ENCODE data around the gene PCDHA2. TPM values are rescaled to one million over a fixed set of nuclear protein-coding genes. Genes with fewer than 3 reads are reported as not detected.

The PCDHA2 gene
- total RNA-seq, 1 experiment from 2014 or later = 2.4 TPM

DNA sequence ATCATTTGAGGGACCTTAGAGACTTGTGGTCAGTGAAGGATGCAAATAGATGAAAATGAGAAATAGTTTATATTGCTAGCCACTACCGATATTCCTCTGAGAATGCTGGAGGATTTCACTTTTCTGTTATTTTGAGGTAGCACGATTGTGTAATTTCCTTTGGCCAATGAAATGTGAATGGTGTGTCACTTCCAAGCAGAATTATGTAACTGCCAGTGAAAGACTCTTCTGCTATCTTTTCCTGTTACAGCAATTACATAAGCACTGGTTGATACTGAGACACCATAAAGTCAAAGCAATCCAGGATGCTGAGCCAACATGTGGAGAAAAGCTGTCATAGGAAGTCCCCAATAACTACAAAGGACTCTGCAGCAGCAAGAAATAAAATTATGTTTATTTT is 3.6 kb upstream of the PCDHA2 start:
- DNase-seq (ENCODE audit: low spot score) (no peak), ATAC-seq (no peak)
- ChIA-PET CTCF (no interaction called here), POLR2A (no interaction called here)
- peaks cover 19% of the 10 kb centered on the region for H3K36me3 Mint-ChIP-seq
- no peak overlapping the region for H3K27ac Mint-ChIP-seq
- no peak overlapping the region for H3K4me3 Mint-ChIP-seq
- H3K27me3 Mint-ChIP-seq (ENCODE audit: low read depth) = peaks cover 3% of the 10 kb centered on the region; the same call in 1 of the 2 replicates
- peaks cover 7% of the 10 kb centered on the region; the same call in 1 of the 2 replicates for H3K4me1 Mint-ChIP-seq
- TF ChIP-seq, protein P1, sequence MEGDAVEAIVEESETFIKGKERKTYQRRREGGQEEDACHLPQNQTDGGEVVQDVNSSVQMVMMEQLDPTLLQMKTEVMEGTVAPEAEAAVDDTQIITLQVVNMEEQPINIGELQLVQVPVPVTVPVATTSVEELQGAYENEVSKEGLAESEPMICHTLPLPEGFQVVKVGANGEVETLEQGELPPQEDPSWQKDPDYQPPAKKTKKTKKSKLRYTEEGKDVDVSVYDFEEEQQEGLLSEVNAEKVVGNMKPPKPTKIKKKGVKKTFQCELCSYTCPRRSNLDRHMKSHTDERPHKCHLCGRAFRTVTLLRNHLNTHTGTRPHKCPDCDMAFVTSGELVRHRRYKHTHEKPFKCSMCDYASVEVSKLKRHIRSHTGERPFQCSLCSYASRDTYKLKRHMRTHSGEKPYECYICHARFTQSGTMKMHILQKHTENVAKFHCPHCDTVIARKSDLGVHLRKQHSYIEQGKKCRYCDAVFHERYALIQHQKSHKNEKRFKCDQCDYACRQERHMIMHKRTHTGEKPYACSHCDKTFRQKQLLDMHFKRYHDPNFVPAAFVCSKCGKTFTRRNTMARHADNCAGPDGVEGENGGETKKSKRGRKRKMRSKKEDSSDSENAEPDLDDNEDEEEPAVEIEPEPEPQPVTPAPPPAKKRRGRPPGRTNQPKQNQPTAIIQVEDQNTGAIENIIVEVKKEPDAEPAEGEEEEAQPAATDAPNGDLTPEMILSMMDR (IDR thresholded peaks at IDR 0.05) = no peak
- TF ChIP-seq GRHL2 (CRISPR knock-in tag; IDR thresholded peaks at IDR 0.05; ENCODE audit: insufficient replicate concordance, severe bottlenecking) = no peak
- TF ChIP-seq, protein P2, sequence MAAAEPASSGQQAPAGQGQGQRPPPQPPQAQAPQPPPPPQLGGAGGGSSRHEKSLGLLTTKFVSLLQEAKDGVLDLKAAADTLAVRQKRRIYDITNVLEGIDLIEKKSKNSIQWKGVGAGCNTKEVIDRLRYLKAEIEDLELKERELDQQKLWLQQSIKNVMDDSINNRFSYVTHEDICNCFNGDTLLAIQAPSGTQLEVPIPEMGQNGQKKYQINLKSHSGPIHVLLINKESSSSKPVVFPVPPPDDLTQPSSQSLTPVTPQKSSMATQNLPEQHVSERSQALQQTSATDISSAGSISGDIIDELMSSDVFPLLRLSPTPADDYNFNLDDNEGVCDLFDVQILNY (CRISPR knock-in tag; IDR thresholded peaks at IDR 0.05) = no peak
- no peak for TF ChIP-seq FOXJ3 (CRISPR knock-in tag; IDR thresholded peaks at IDR 0.05; ENCODE audit: borderline replicate concordance)
- TF ChIP-seq NFATC4 (CRISPR knock-in tag; IDR thresholded peaks at IDR 0.05) = no peak
- no peak for TF ChIP-seq TEAD1 (CRISPR knock-in tag; IDR thresholded peaks at IDR 0.05)
- no peak for TF ChIP-seq OVOL2 (CRISPR knock-in tag; IDR thresholded peaks at IDR 0.05; ENCODE audit: borderline replicate concordance)
- no peak for TF ChIP-seq CBFB (CRISPR knock-in tag; IDR thresholded peaks at IDR 0.05; ENCODE audit: low read depth)
- TF ChIP-seq NFE2L1 (CRISPR knock-in tag; IDR thresholded peaks at IDR 0.05) = no peak
- no peak for TF ChIP-seq ZNF416 (CRISPR knock-in tag; IDR thresholded peaks at IDR 0.05)
- TF ChIP-seq KAT7 (CRISPR knock-in tag; IDR thresholded peaks at IDR 0.05; ENCODE audit: borderline replicate concordance) = no peak
- no peak for TF ChIP-seq TEAD4 (CRISPR knock-in tag; IDR thresholded peaks at IDR 0.05)
- no peak for TF ChIP-seq PRRX2 (CRISPR knock-in tag; IDR thresholded peaks at IDR 0.05)
- TF ChIP-seq GTF2I (CRISPR knock-in tag; conservative IDR thresholded peaks at IDR 0.05) = no peak
- no peak for TF ChIP-seq SOX15 (CRISPR knock-in tag; IDR thresholded peaks at IDR 0.05)
- no peak for TF ChIP-seq ZNF671 (CRISPR knock-in tag; IDR thresholded peaks at IDR 0.05)
- TF ChIP-seq, protein P3, sequence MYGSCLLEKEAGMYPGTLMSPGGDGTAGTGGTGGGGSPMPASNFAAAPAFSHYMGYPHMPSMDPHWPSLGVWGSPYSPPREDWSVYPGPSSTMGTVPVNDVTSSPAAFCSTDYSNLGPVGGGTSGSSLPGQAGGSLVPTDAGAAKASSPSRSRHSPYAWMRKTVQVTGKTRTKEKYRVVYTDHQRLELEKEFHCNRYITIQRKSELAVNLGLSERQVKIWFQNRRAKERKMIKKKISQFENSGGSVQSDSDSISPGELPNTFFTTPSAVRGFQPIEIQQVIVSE (CRISPR knock-in tag; IDR thresholded peaks at IDR 0.05; ENCODE audit: borderline replicate concordance) = no peak
- peaks cover 18% of the 10 kb centered on the region for H3K9me3 Mint-ChIP-seq

DNA sequence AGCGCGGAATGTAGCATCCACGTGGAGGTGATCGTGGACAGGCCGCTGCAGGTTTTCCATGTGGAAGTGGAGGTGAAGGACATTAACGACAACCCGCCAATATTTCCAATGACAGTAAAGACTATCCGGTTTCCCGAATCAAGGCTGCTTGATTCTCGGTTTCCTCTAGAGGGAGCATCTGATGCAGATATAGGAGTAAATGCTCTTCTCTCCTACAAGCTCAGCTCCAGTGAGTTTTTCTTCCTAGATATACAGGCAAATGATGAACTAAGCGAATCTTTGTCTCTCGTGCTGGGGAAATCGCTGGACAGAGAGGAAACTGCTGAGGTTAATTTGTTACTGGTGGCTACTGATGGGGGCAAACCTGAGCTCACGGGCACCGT is 598 bp downstream of the PCDHA2 start:
- TF ChIP-seq, protein P4, sequence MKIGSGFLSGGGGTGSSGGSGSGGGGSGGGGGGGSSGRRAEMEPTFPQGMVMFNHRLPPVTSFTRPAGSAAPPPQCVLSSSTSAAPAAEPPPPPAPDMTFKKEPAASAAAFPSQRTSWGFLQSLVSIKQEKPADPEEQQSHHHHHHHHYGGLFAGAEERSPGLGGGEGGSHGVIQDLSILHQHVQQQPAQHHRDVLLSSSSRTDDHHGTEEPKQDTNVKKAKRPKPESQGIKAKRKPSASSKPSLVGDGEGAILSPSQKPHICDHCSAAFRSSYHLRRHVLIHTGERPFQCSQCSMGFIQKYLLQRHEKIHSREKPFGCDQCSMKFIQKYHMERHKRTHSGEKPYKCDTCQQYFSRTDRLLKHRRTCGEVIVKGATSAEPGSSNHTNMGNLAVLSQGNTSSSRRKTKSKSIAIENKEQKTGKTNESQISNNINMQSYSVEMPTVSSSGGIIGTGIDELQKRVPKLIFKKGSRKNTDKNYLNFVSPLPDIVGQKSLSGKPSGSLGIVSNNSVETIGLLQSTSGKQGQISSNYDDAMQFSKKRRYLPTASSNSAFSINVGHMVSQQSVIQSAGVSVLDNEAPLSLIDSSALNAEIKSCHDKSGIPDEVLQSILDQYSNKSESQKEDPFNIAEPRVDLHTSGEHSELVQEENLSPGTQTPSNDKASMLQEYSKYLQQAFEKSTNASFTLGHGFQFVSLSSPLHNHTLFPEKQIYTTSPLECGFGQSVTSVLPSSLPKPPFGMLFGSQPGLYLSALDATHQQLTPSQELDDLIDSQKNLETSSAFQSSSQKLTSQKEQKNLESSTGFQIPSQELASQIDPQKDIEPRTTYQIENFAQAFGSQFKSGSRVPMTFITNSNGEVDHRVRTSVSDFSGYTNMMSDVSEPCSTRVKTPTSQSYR (CRISPR knock-in tag; IDR thresholded peaks at IDR 0.05) = no peak
- TF ChIP-seq ELF4 (CRISPR knock-in tag; IDR thresholded peaks at IDR 0.05; ENCODE audit: low read depth) (no peak), JUN (CRISPR knock-in tag; IDR thresholded peaks at IDR 0.05) (no peak), ZNF263 (CRISPR knock-in tag; IDR thresholded peaks at IDR 0.05; ENCODE audit: low read depth) (no peak), NFE2L1 (CRISPR knock-in tag; IDR thresholded peaks at IDR 0.05) (no peak)
- TF ChIP-seq, protein P5, sequence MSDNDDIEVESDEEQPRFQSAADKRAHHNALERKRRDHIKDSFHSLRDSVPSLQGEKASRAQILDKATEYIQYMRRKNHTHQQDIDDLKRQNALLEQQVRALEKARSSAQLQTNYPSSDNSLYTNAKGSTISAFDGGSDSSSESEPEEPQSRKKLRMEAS (CRISPR knock-in tag; IDR thresholded peaks at IDR 0.05) = peak; percentile 23; the same call in 1 of the 2 replicates
- ATAC-seq = peak; percentile 88

More for the DNA sequence above, 598 bp downstream of the PCDHA2 start:
- ChIA-PET POLR2A (no interaction called here), CTCF (interaction anchor here (0.6 to 4.2 kb wide), 26 partner anchors 10 to 296 kb away, joined by 3 to 91 read pairs (median 5); partner anchors contain the start of genes EIF4EBP3, PCDHA1, PCDHA10 and PCDHA11)
- no peak for DNase-seq (ENCODE audit: low spot score)
- Mint-ChIP-seq H3K4me1 (peaks cover 4% of the 10 kb centered on the region; the same call in 1 of the 2 replicates), H3K9me3 (no peaks in the 10 kb centered on the region), H3K4me3 (peak overlapping the region; percentile 87), H3K27me3 (ENCODE audit: low read depth) (no peaks in the 10 kb centered on the region), H3K27ac (0 out of 2 replicates have a peak overlapping the region, but pooled peaks have one; percentile 27), H3K36me3 (peaks cover 11% of the 10 kb centered on the region)

Measured in WTC11 (cell line).